ENCODE results near the gene CDKL2.

DNA sequence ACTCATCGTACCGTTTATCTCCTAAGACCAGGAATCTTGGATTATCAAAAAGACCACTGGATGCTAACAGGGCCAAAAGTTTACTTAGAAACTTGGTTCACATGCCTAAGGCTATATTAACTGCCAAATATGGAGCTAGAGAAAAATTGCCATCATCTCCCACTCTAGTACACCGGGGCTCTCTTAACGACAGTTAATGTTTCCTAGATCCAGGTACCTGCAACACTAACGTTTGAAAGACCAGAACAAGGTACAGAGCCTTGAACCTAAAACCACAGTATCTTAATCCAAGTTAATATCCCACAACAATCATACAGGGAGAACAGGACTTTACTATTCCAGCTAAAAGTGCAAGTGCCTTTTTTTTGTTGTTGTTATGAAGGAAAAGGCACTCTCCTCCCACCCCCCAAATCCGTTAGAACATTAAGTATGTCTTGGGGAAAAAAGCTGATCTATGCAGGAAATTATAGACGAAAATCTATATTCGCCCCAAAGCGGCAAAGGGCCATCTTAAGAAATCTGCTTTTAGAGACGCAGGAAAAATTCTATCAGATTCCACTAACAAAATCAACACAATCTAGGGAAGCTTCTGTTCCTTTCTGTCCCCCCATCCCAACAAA, 41.6 kb upstream of the CDKL2 start:
- TF ChIP-seq, protein P1, sequence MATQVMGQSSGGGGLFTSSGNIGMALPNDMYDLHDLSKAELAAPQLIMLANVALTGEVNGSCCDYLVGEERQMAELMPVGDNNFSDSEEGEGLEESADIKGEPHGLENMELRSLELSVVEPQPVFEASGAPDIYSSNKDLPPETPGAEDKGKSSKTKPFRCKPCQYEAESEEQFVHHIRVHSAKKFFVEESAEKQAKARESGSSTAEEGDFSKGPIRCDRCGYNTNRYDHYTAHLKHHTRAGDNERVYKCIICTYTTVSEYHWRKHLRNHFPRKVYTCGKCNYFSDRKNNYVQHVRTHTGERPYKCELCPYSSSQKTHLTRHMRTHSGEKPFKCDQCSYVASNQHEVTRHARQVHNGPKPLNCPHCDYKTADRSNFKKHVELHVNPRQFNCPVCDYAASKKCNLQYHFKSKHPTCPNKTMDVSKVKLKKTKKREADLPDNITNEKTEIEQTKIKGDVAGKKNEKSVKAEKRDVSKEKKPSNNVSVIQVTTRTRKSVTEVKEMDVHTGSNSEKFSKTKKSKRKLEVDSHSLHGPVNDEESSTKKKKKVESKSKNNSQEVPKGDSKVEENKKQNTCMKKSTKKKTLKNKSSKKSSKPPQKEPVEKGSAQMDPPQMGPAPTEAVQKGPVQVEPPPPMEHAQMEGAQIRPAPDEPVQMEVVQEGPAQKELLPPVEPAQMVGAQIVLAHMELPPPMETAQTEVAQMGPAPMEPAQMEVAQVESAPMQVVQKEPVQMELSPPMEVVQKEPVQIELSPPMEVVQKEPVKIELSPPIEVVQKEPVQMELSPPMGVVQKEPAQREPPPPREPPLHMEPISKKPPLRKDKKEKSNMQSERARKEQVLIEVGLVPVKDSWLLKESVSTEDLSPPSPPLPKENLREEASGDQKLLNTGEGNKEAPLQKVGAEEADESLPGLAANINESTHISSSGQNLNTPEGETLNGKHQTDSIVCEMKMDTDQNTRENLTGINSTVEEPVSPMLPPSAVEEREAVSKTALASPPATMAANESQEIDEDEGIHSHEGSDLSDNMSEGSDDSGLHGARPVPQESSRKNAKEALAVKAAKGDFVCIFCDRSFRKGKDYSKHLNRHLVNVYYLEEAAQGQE (IDR thresholded peaks at IDR 0.05; ENCODE audit: low read depth): no peak
- TF ChIP-seq TEAD4 (IDR thresholded peaks at IDR 0.05) (no peak), EP300 (IDR thresholded peaks at IDR 0.05; ENCODE audit: borderline replicate concordance) (no peak), CEBPB (IDR thresholded peaks at IDR 0.05) (no peak), RAD21 (IDR thresholded peaks at IDR 0.05; ENCODE audit: low read depth) (no peak), FOXM1 (IDR thresholded peaks at IDR 0.05; ENCODE audit: borderline replicate concordance, low read depth) (no peak), CREB1 (IDR thresholded peaks at IDR 0.05; ENCODE audit: low read depth) (no peak), TCF12 (IDR thresholded peaks at IDR 0.05; ENCODE audit: low read depth) (no peak), TAF1 (IDR thresholded peaks at IDR 0.05; ENCODE audit: low read depth) (no peak)
